CD4-positive, alpha-beta T cell treated with Interferon alpha-2 for 1 hour (primary cell): ENCODE results near the gene PHACTR3.

ENCODE experiments used
- DNase-seq, 2 donors: peaks; one replicate each; pipeline ENCODE4 v3.0.0-alpha.2; 2020 to 2022

PHACTR3 gene

GRCh38 chr20:59808729-59809381 lies 204.5 kb downstream of the PHACTR3 start:
- no peak for DNase-seq

- DNase-seq = no peak
Measured at GRCh38 chr20:59809630-59810448, 205.5 kb downstream of the PHACTR3 start.

DNA sequence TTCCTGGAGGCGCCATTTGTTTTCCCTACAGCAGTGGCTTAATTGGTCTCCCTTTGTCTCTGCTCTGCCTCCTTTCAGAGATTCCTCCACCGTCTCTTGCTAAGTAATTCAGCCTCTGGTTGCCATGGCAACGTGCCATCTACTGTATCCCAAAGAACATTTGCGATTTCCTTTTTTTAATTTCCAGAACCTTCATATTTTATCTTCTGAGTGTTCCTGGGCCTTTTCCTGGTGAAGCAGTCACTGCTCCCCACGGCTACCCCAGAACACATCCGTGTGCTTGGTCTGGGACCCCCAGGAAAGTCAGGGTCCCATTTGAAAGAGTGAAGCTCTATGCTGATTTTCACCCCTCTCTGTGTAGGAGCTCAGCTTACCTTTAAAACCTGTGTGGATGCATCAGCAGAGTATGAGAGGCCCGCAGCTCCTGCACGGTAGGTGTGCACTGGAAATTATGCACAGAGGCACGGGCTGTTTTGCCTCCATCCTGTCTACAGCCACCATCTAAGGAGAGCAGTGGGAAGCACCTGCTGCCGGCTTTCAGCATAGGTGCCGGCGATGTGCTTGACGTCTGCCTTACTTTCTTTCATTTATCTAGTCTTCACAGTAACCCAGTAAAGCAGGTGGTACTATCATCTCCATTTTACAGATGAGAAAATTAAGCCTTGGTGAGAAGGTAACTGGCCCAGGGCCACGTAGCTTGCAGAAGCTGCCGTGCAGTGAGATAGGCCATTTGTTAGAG lies 206.3 kb downstream of the PHACTR3 start:
- no peak for DNase-seq

DNA sequence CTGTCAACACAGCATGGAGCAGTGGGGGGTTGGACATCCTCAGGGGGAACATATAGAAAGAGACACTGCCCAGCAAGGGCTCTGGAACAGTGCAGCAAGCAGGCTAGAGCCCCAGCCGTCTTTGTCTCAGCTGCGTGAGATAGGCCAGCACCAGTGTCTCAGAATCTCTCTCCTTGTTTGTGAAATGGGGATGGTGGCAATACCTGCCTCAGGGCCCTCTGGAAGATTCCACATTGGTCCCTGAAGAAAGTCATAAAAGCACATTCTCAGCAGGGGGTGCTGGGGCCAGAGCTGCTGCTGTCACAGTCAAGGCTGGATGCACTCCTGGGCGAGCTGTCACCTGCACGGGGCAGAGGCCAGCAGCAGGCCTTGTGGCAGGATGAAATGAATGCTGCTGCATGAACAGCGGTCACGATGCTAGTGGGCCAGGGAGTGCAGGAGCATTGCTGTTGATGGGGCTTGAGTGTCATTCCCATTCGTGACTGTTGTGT lies 207.4 kb downstream of the PHACTR3 start:
- DNase-seq = no peak

GRCh38 chr20:59812286-59813125 lies 208.2 kb downstream of the PHACTR3 start:
- DNase-seq = no peak

DNA sequence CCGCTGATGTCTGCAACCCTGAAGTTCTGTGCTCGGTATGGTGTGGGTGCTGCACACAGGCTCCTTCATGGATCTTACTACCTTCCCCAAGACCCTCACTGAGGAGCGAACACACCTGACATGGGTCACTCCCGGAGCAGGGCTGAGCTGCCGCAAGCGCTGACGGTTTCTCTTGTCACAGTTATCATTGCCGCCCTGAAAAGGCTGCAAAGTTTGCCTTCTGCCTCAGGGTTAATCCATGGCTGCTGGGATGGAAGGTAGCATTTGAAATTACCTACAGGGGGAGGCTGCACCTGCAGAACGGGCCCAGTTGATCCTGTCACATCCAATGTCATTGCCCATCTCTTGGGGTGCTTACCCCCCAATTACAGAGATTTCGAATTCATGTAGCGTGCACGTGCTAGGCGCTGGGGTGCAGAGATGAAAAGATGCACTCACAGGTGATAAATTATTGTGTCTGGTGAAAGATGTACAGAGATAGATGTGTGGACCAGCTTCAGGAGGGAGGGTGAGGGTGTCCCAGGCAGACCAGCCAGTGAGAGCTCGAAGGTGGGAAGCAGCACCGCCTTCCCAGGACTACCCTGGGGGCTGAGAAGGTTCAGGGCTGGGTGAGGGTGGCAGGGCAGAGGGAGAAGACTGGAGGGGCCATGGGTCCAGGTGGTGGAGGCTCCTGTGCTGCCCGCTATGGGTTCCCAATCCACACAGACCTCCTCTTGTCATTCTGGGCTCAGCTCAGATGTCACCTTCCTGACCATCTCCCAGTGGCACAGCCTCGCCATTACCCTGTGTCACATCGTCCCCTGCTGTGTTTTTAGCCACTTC lies 209.0 kb downstream of the PHACTR3 start:
- no peak for DNase-seq

- DNase-seq = no peak
Measured at GRCh38 chr20:59813948-59814839, 209.9 kb downstream of the PHACTR3 start.

GRCh38 chr20:59814840-59815340 lies 210.6 kb downstream of the PHACTR3 start:
- DNase-seq = no peak

GRCh38 chr20:59816146-59816738 lies 211.9 kb downstream of the PHACTR3 start:
- no peak for DNase-seq

DNA sequence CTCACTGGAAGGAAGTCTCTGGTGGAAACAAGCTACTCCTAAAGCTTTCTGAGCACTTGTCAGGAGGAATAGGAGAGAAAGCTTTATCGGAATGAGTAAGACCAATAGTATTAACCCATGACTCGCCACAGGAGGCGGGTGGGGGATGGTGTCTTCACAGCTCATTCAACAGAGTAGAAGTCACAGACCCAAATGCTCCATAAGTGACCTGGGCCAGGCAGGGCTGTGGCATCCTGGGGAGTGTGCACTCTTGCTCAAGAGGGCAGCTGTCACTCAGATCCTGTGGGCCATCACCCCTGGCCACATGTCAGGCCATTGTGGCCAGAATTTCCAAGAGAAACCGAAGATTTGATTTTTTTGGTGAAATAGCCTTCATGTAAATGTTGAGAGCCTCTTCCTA lies 213.1 kb downstream of the PHACTR3 start:
- no peak for DNase-seq

DNA sequence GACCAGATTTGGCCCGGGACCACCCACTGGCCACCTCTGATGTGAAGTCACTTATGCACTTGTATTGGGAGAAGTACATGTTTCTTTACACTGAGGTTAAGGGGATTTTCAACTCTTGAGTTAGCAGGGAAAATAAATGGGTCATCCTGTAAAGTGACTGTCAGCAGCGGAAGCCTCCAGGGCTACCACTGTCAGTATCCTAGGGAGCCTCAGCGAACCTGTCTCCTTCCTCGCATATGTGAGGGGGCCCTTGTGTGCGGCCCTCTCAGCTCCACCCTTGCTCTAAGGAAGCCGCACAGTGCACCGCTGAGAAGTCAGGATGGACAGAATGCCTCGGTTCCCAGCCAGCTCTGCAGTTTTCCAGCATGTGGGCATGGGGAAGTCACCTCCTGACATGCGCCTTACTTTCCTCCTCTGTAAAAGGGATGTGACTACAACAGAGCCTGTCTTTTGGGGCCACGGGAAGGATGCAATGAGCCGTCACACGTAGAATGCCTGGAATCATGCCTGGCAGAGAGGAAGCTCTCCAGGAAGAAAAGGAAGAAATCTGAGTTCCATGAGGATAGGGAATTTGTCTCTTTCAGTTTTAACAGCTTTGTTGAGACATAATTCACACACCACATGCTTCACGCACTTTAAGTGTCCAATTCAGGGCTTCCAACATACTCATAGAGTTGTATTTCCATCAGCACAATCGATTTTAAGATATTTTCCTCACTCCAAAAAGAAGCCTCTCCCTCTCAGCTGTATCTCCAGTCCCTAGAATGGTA lies 213.7 kb downstream of the PHACTR3 start:
- no peak for DNase-seq

DNA sequence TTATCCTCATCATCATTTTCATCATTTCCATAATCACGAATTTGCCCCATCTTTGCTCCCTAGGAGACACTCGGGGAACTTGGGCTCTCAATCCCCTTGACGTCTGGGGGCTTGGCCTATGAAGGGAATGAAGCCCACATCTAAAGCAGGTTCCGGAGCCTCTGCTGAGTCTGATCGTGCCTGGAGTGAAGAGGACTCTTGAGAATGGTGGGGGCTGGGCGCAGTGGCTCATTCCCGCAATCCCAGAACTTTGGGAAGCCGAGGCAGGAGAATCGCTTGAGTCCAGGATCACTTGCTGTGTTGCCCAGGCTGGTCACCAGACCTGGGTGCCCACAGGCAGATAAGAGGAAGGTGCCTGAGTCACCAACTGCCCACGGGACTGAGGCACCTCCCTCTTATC lies 214.6 kb downstream of the PHACTR3 start:
- no peak for DNase-seq

GRCh38 chr20:59819496-59820203 lies 215.3 kb downstream of the PHACTR3 start:
- no peak for DNase-seq

DNA sequence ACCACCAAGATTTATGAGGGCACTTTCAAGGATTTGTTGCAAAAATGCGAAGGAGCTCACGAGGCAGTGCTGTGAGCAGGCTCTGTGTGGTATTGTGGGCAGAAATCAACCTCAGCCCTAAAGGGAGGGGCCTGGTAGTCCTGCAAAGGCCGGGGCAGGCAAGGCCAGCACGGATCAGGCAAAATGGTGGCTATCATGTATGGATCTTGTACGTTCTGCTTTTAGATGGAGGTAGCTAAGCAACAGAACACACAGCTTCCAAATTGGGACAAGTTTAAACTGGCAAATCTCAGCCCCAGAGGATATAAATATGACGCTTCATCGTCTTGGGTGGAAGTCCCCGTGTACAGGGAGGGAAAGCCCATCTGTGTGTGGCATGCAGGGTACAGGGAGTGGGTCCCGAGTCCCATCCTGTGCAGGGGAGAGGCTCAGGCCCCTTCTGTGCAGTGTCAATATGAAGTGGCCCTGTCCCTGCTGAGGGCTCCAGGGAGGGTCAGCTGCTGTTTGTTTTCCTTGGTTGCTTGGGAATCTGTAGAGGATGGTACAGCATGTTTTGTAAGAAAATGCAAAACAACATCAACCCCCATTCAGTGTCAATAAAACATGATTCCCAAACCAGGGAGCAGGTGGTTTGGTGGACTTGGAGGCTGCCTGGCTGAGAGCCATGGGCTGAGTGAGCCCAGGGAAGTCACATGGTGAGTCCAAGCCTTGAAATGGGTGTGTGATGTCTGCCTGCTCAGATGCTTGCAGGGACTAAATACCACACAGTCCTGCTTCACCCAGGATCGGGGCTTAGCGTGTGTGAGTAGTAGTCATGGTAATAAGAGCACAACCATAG lies 216.1 kb downstream of the PHACTR3 start:
- DNase-seq = no peak

- no peak for DNase-seq
Measured at GRCh38 chr20:59821201-59821600, 216.9 kb downstream of the PHACTR3 start.

- DNase-seq = no peak
Measured at GRCh38 chr20:59821788-59822187, 217.4 kb downstream of the PHACTR3 start.

GRCh38 chr20:59822291-59823029 lies 218.1 kb downstream of the PHACTR3 start:
- no peak for DNase-seq
